ENCODE results near the gene RGS8.

Gene RGS8

DNA sequence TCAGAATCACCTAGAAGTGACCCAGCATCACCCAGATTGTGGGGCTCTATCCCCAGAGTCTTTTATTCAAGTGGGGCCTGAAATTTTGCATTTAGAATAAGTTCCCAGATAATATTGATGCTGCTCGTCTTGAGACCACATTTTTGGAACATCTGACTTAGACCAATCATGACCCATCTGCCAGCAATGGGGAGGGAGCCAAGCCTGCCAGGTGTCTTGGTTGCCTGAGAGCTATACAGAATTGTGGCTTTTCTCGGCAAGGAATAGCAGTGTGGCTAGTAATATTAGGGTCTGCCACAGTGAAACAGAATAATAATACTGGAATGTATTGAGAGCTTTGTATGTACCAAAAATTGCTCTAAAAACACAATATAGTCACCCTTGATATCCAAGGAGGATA lies 31.1 kb upstream of the RGS8 start:
- CTCF ChIA-PET: interaction anchor here (2.1 kb wide), 1 partner anchor 120 kb away, joined by 8 read pairs; no protein-coding TSS in a partner anchor
- no peak for DNase-seq (ENCODE audit: extremely low spot score)
- TF ChIP-seq, protein P1, sequence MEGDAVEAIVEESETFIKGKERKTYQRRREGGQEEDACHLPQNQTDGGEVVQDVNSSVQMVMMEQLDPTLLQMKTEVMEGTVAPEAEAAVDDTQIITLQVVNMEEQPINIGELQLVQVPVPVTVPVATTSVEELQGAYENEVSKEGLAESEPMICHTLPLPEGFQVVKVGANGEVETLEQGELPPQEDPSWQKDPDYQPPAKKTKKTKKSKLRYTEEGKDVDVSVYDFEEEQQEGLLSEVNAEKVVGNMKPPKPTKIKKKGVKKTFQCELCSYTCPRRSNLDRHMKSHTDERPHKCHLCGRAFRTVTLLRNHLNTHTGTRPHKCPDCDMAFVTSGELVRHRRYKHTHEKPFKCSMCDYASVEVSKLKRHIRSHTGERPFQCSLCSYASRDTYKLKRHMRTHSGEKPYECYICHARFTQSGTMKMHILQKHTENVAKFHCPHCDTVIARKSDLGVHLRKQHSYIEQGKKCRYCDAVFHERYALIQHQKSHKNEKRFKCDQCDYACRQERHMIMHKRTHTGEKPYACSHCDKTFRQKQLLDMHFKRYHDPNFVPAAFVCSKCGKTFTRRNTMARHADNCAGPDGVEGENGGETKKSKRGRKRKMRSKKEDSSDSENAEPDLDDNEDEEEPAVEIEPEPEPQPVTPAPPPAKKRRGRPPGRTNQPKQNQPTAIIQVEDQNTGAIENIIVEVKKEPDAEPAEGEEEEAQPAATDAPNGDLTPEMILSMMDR (IDR thresholded peaks at IDR 0.05; ENCODE audit: control extremely low read depth, extremely low read depth, low read depth, missing control alignments): no peak
- POLR2A ChIA-PET: no interaction called here

GRCh38 chr1:182714546-182714945 lies 30.2 kb upstream of the RGS8 start:
- TF ChIP-seq, protein P1 (IDR thresholded peaks at IDR 0.05; ENCODE audit: control extremely low read depth, extremely low read depth, low read depth, missing control alignments): no peak
- DNase-seq (ENCODE audit: extremely low spot score): no peak
- ChIA-PET POLR2A (no interaction called here), CTCF (interaction anchor here (1.3 kb wide), 1 partner anchor 9 kb away, joined by 3 read pairs; no protein-coding TSS in a partner anchor)

DNA sequence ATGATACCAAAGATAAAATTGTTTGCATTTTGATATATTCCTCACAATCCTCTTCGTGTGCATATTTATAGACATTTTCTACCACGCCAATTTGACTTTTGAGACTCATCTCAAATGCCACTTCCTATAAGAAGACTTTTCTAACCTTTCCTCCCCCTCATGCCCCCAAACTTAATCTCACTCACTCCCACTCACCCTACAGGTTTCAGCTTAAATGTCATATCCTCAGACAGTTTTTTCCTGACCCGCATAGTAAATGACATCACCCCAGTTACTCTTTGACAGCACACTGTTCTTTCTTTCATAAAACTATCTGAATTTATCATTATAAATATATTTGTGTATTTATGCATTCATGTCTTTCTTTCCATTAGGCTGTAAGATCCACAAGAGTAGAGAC lies 29.6 kb upstream of the RGS8 start:
- CTCF ChIA-PET: interaction anchor here (1.3 kb wide), 1 partner anchor 8 kb away, joined by 3 read pairs; no protein-coding TSS in a partner anchor
- TF ChIP-seq, protein P1 (IDR thresholded peaks at IDR 0.05; ENCODE audit: control extremely low read depth, extremely low read depth, low read depth, missing control alignments): no peak
- no peak for DNase-seq (ENCODE audit: extremely low spot score)
- POLR2A ChIA-PET: no interaction called here

DNA sequence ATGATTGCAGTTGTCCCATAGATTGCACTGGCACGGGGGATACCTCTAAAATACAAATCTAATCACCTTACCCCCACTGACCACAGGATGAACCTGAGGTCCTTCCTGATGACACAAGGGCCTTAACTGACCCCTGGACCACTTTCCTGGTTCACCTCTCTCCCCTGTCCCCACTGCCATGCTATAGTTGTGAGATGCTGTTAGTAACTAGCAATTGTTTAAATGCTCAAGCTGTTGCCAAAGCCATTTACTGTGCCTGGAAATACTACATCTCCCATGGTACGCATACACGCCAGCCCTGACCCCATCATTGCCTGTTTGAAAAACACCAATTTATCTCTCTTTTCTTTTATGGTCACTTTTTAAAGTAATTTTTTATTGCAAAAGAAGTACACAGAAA lies 29.1 kb upstream of the RGS8 start:
- DNase-seq (ENCODE audit: extremely low spot score): no peak
- TF ChIP-seq, protein P1 (IDR thresholded peaks at IDR 0.05; ENCODE audit: control extremely low read depth, extremely low read depth, low read depth, missing control alignments): no peak
- POLR2A ChIA-PET: no interaction called here
- CTCF ChIA-PET: interaction anchor here (1.3 kb wide), 1 partner anchor 8 kb away, joined by 3 read pairs; no protein-coding TSS in a partner anchor

GRCh38 chr1:182709855-182710254 lies 25.5 kb upstream of the RGS8 start:
- TF ChIP-seq, protein P1 (IDR thresholded peaks at IDR 0.05; ENCODE audit: control extremely low read depth, extremely low read depth, low read depth, missing control alignments): no peak
- ChIA-PET POLR2A (no interaction called here), CTCF (no interaction called here)
- DNase-seq (ENCODE audit: extremely low spot score): no peak

DNA sequence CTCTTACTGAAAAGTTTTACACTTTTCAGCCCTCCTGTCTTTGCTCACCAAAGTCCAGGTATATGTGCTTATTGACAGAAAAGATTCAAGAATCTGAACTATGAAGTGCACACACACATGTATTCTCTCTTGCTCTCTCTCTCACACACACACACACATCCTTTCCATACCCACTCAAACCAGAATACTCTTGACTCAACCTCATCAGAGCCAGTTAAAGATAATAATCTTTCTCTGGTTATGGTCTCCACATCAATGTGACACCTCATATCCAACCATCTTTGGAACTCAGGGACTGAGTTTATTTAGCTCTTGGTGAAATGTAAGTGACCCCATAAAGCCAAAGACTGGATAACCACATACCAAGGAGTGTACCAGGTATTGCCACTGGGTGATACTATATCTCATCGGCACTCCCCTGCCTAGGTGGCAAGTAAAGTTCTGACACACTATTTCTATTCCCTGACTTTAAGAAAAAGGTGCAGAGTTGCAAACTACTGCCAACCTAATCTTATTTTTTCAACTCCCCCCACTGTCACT lies 24.9 kb upstream of the RGS8 start:
- no peak for DNase-seq (ENCODE audit: extremely low spot score)
- ChIA-PET POLR2A (no interaction called here), CTCF (no interaction called here)
- TF ChIP-seq, protein P1 (IDR thresholded peaks at IDR 0.05; ENCODE audit: control extremely low read depth, extremely low read depth, low read depth, missing control alignments): no peak

Measured in GM10248 (cell line).